Parathyroid adenoma (tissue), 2 donors: ENCODE measurements around the gene XPNPEP3.

ENCODE experiments used
- H2AFZ ChIP-seq: fragments of 300-600 bp; sonication (generic); one replicate; pipeline ENCODE4 v1.7.0; 2017; ENCODE audit warnings: antibody characterized with exemption, mild to moderate bottlenecking
- H3K27ac ChIP-seq: fragments of 300-600 bp; sonication (generic); one replicate; pipeline ENCODE4 v1.7.0; 2017
- H3K27me3 ChIP-seq: fragments of 300-600 bp; sonication (generic); one replicate; pipeline ENCODE4 v1.7.0; 2017; ENCODE audit warnings: low read length; ENCODE audit not compliant: control insufficient read depth, insufficient read depth
- H3K36me3 ChIP-seq: fragments of 300-600 bp; sonication (generic); one replicate; pipeline ENCODE4 v1.7.0; 2017; ENCODE audit warnings: low read length; ENCODE audit not compliant: control insufficient read depth, insufficient read depth
- H3K4me1 ChIP-seq: fragments of 300-600 bp; sonication (generic); one replicate; pipeline ENCODE4 v1.7.0; 2017; ENCODE audit warnings: control low read depth
- H3K4me2 ChIP-seq: fragments of 300-600 bp; sonication (generic); one replicate; pipeline ENCODE4 v1.7.0; 2017; ENCODE audit warnings: low read length
- H3K4me3 ChIP-seq: fragments of 300-600 bp; sonication (generic); one replicate; pipeline ENCODE4 v1.7.0; 2017; ENCODE audit warnings: low read depth, low read length
- H3K79me2 ChIP-seq: fragments of 300-600 bp; sonication (generic); one replicate; pipeline ENCODE4 v1.7.0; 2017; ENCODE audit warnings: control low read depth
- H3K9ac ChIP-seq: fragments of 300-600 bp; sonication (generic); one replicate; pipeline ENCODE4 v1.7.0; 2017; ENCODE audit warnings: mild to moderate bottlenecking
- H3K9me3 ChIP-seq: fragments of 300-600 bp; sonication (generic); one replicate; pipeline ENCODE4 v1.7.0; 2017; ENCODE audit warnings: low read length; ENCODE audit not compliant: control insufficient read depth
- CTCF ChIP-seq: fragments of 300-600 bp; sonication (generic); IDR thresholded peaks from one replicate; pipeline ENCODE4 v1.7.0; 2017; ENCODE audit warnings: antibody characterized with exemption, mild to moderate bottlenecking
- donor health status: primary hyperparathyroidism.

Gene XPNPEP3

GRCh38 chr22:40856513-40857308, at the start of gene XPNPEP3, which contains the start of gene ST13:
Gene XPNPEP3, plus strand, starts transcription at chr22:40857148. Its CDS starts 34 bp downstream, at chr22:40857182.
Gene ST13, minus strand, starts transcription at chr22:40856639. Its CDS starts 99 bp downstream, at chr22:40856540.
- Histone ChIP-seq H3K4me2 (peak within 1 kb of the TSS; percentile 88), H3K4me3 (peak within 1 kb of the TSS; percentile 92), H3K36me3 (no peaks in the 10 kb centered on the region), H3K27me3 (no peaks in the 10 kb centered on the region), H3K9ac (peak within 1 kb of the TSS; percentile 83), H3K79me2 (peaks cover 25% of the 10 kb centered on the region), H3K4me1 (peaks cover 2% of the 10 kb centered on the region), H3K27ac (peak within 1 kb of the TSS; percentile 98), H3K9me3 (no peaks in the 10 kb centered on the region), H2AFZ (peak within 1 kb of the TSS; percentile 89)
- TF ChIP-seq CTCF: no peak

- Histone ChIP-seq H3K27me3 (no peaks in the 10 kb centered on the region), H3K4me1 (no peaks in the 10 kb centered on the region), H3K9me3 (no peaks in the 10 kb centered on the region), H2AFZ (no peak overlapping the region), H3K79me2 (no peaks in the 10 kb centered on the region), H3K4me3 (no peak overlapping the region), H3K36me3 (no peaks in the 10 kb centered on the region), H3K9ac (no peak overlapping the region), H3K4me2 (no peak overlapping the region), H3K27ac (no peak overlapping the region)
- TF ChIP-seq CTCF: no peak
Observed at GRCh38 chr22:40808018-40808841, 48.7 kb upstream of the XPNPEP3 start.

- no peak overlapping the region for H3K9ac ChIP-seq
- H2AFZ ChIP-seq: no peak overlapping the region
- no peak for TF ChIP-seq CTCF
- H3K27me3 ChIP-seq: no peaks in the 10 kb centered on the region
- H3K4me3 ChIP-seq: no peak overlapping the region
- H3K4me1 ChIP-seq: peaks cover 7% of the 10 kb centered on the region
- peaks cover 9% of the 10 kb centered on the region for H3K79me2 ChIP-seq
- H3K36me3 ChIP-seq: no peaks in the 10 kb centered on the region
- no peaks in the 10 kb centered on the region for H3K9me3 ChIP-seq
- H3K4me2 ChIP-seq: no peak overlapping the region
- no peak overlapping the region for H3K27ac ChIP-seq
Observed at GRCh38 chr22:40813912-40814315, 43.0 kb upstream of the XPNPEP3 start.

GRCh38 chr22:40817737-40818136, 39.2 kb upstream of the XPNPEP3 start:
- Histone ChIP-seq H3K27ac (no peak overlapping the region), H3K4me1 (peaks cover 7% of the 10 kb centered on the region), H2AFZ (no peak overlapping the region), H3K4me2 (no peak overlapping the region), H3K9ac (no peak overlapping the region), H3K36me3 (no peaks in the 10 kb centered on the region), H3K27me3 (no peaks in the 10 kb centered on the region), H3K4me3 (no peak overlapping the region), H3K79me2 (peaks cover 19% of the 10 kb centered on the region), H3K9me3 (no peaks in the 10 kb centered on the region)
- no peak for TF ChIP-seq CTCF
